B cell (primary cell): ENCODE results near the gene PAX3. TPM values are rescaled to one million over a fixed set of nuclear protein-coding genes. Genes with fewer than 3 reads are reported as not detected.

ENCODE experiments used
- ATAC-seq: fragments of 200-7000 bp; cut with Tn5 transposase; one replicate; pipeline ENCODE4 v1.10.0; 2021; ENCODE audit warnings: low read depth, mild to moderate bottlenecking, moderate number of reproducible peaks, moderate library complexity
- CTCF ChIA-PET: fragments of 350-600 bp; sonication (Branson Sonifier 250); formaldehyde crosslinking; loops from one replicate; lab custom pipeline; 2021; ENCODE audit warnings: antibody characterized with exemption, inconsistent platforms; lab: Charles Lee
- POLR2A ChIA-PET: fragments of 350-600 bp; sonication (Branson Sonifier 250); formaldehyde crosslinking; loops from one replicate; lab custom pipeline; 2021; ENCODE audit warnings: antibody characterized with exemption; lab: Charles Lee
- DNase-seq: peaks from one replicate; pipeline ENCODE4 v3.0.0; 2013
- H2AFZ ChIP-seq: 2 replicates; pipeline ENCODE4 v1.6.1; 2012; ENCODE audit warnings: mild to moderate bottlenecking, low read depth, low read length; ENCODE audit not compliant: insufficient read depth, poor library complexity, severe bottlenecking
- H3K27ac ChIP-seq, 2 donors: 1 replicate in 1 of 2; 2 replicates in 1 of 2; pipeline ENCODE4 v1.5.1; 2012 to 2013; ENCODE audit warnings: low read length in 2 of 2, mild to moderate bottlenecking in 2 of 2, moderate library complexity in 1 of 2
- H3K27me3 ChIP-seq, 4 experiments: fragments of 200-600 bp in 1 of 4; sonication (generic) in 1 of 4; replicated peaks in 1 of 4; 1 replicate in 2 of 4; 2 replicates in 2 of 4; pipeline versions ENCODE4 v1.6.1 to v1.7.0; 2013 to 2016; ENCODE audit warnings: low read length in 3 of 4, mild to moderate bottlenecking in 2 of 4, mixed read lengths in 1 of 4, moderate library complexity in 1 of 4; ENCODE audit not compliant: insufficient read depth in 4 of 4, control insufficient read depth in 3 of 4; ENCODE audit errors: control extremely low read depth in 1 of 4
- H3K36me3 ChIP-seq, 2 experiments: replicated peaks in 1 of 2; 1 replicate in 1 of 2; 2 replicates in 1 of 2; pipeline versions ENCODE4 v1.6.1 to v1.7.1; 2013; ENCODE audit warnings: low read length in 1 of 2; ENCODE audit not compliant: insufficient read depth in 2 of 2, control insufficient read depth in 1 of 2; ENCODE audit errors: control extremely low read depth in 1 of 2, extremely low read depth in 1 of 2
- H3K4me1 ChIP-seq, 2 donors: fragments of 200-600 bp in 1 of 2; sonication (generic) in 1 of 2; 1 replicate in 1 of 2; 2 replicates in 1 of 2; pipeline versions ENCODE4 v1.5.1 to v1.6.1; 2013 to 2017; ENCODE audit warnings: low read length in 2 of 2; ENCODE audit not compliant: control insufficient read depth in 2 of 2, insufficient read depth in 2 of 2
- H3K4me2 ChIP-seq: replicated peaks from 2 replicates; pipeline ENCODE3; 2012; ENCODE audit warnings: mild to moderate bottlenecking, low read depth, low read length; ENCODE audit not compliant: poor library complexity, severe bottlenecking
- H3K4me3 ChIP-seq, 5 experiments: fragments of 200-600 bp in 1 of 5; sonication (generic) in 1 of 5; 1 replicate in 3 of 5; 2 replicates in 2 of 5; pipeline versions ENCODE4 v1.5.1 to v1.7.0; 2011 to 2016; ENCODE audit warnings: low read length in 4 of 5, mild to moderate bottlenecking in 4 of 5, low read depth in 2 of 5, control low read depth in 1 of 5, moderate library complexity in 1 of 5; ENCODE audit not compliant: insufficient read depth in 1 of 5; ENCODE audit errors: control extremely low read depth in 1 of 5, extremely low read depth in 1 of 5
- H3K79me2 ChIP-seq: fragments of 200-600 bp; sonication (generic); one replicate; pipeline ENCODE4 v1.6.0; 2016; ENCODE audit warnings: low read length; ENCODE audit not compliant: control insufficient read depth, insufficient read depth
- H3K9ac ChIP-seq: fragments of 200-600 bp; sonication (generic); 2 replicates; pipeline ENCODE4 v1.6.1; 2017; ENCODE audit warnings: mild to moderate bottlenecking, low read length, moderate library complexity
- H3K9me3 ChIP-seq, 3 donors: one replicate each; pipeline versions ENCODE4 v1.6.1 to v1.7.1; 2013; ENCODE audit warnings: low read length in 2 of 3; ENCODE audit not compliant: control insufficient read depth in 2 of 3, insufficient read depth in 1 of 3; ENCODE audit errors: control extremely low read depth in 1 of 3
- H4K20me1 ChIP-seq: 2 replicates; pipeline ENCODE4 v1.6.0; 2012; ENCODE audit warnings: mild to moderate bottlenecking, low read length; ENCODE audit not compliant: insufficient read depth, control insufficient read depth, poor library complexity, severe bottlenecking
- H3K27ac Mint-ChIP-seq: one replicate; pipeline ENCODE4 v1.8.0; 2021; ENCODE audit warnings: mixed read lengths
- H3K27me3 Mint-ChIP-seq: one replicate; pipeline ENCODE4 v1.8.0; 2021; ENCODE audit warnings: mixed read lengths
- H3K4me1 Mint-ChIP-seq: one replicate; pipeline ENCODE4 v1.8.0; 2021; ENCODE audit warnings: mixed read lengths
- H3K4me3 Mint-ChIP-seq: one replicate; pipeline ENCODE4 v1.8.0; 2021; ENCODE audit warnings: mixed read lengths
- H3K9me3 Mint-ChIP-seq: one replicate; pipeline ENCODE4 v1.8.0; 2022; ENCODE audit warnings: mixed read lengths; ENCODE audit not compliant: insufficient read depth
- EZH2 ChIP-seq: IDR thresholded peaks from 2 replicates; pipeline ENCODE4 v1.6.1; 2012; ENCODE audit warnings: borderline replicate concordance, low read depth, mild to moderate bottlenecking, moderate library complexity, low read length; ENCODE audit not compliant: insufficient read depth, poor library complexity, severe bottlenecking
- WGBS: methylation state at CpG from one replicate; pipeline ENCODE4 v1.1.5; 2013; ENCODE audit warnings: missing lambda C conversion rate; ENCODE audit not compliant: insufficient coverage; 5-methylcytosine and 5-hydroxymethylcytosine counted together
- intact Hi-C: fragments of 100-400 bp; cut with micrococcal nuclease; formaldehyde crosslinking; loops from one replicate; pipeline ENCODE4 v1.10.0; 2022
- polyA plus RNA-seq: library from polyadenylated mRNA; depleted of rRNA; stranded (reverse); fragments of >200 nt; gene quantifications from 2 replicates; pipeline ENCODE4 v1.2.3, GENCODE V29; 2012
- total RNA-seq, 2 donors: library from RNA; stranded (reverse); fragments of 120-200 nt in 1 of 2; gene quantifications; 1 replicate in 1 of 2; 2 replicates in 1 of 2; pipeline versions ENCODE4 v1.2.3 to v1.2.4, GENCODE V29; 2013 to 2022
- TF ChIP-seq, protein P1 (sequence below): fragments of 200-600 bp; IDR thresholded peaks from one replicate; pipeline ENCODE4 v1.8.0; 2022; ENCODE audit warnings: antibody characterized with exemption, mild to moderate bottlenecking

The PAX3 gene
- total and polyA plus RNA-seq, 2 donors (not counting 1 experiment from before 2014, with no cell fraction given): not detected

DNA sequence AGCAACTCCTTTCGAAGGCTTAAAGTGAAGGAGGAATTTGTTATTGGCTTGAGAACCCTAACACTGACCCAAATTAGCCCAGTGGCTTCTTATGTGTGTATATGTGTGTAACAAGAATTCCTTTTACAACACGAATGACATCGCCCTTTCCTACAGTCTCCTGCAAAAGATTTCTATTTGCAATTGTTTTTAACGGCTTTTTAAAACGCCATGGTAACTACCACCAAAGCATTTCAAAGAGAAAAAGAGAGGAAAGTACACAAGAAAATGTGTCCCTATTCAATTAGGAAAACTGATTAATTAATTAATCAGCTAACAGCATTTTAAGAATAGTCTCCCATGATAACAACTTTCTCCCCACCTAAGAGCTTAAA, 58.1 kb downstream of the PAX3 start:
- ChIA-PET POLR2A (no interaction called here), CTCF (no interaction called here)
- intact Hi-C loops: no loop called here

DNA sequence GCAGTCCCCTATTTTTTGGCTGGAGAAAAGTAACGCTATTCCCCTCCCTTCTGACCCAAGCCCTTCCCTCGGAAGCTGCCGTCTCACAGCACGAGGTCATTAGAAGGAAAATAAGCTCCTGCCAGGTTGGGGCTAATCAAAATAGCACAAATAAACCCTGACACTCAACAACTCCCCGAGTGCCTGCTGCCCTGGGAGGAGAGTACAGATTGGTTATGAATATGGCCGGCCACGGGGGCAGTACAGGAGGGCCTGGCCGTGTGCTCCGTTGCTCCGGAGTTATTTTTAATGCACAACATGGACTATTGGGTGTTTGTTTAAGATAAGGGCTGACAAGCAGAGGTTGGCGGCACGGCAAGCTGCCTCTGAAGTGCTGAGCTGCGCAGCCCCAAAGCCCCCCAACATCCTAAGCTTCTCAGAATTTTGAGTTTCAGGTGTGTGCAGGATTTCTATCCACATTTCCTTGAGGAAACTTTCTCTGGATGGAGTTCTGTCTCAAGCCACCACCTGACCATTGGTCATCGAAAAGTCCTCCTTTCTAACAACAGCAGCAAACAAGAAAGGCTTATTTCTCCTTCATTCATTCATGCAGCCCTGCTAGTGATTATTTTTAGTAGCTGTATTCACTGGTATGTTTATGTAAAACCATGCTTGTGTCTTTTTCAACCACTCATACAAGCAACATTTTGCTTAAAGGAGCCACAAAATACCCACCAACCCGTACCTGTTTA, 58.7 kb downstream of the PAX3 start:
- H3K27me3 ChIP-seq: peaks cover 0 to 22% (median 5%) of the 10 kb centered on the region in 4 experiments
- H3K9ac ChIP-seq: no peak overlapping the region
- H3K4me2 ChIP-seq: no peak overlapping the region
- H3K4me1 ChIP-seq: no peaks in the 10 kb centered on the region
- POLR2A ChIA-PET: no interaction called here
- H3K27ac ChIP-seq: no peak overlapping the region
- Mint-ChIP-seq H3K27ac (no peak overlapping the region), H3K9me3 (no peaks in the 10 kb centered on the region), H3K4me3 (no peak overlapping the region), H3K4me1 (no peaks in the 10 kb centered on the region), H3K27me3 (peaks cover 39% of the 10 kb centered on the region)
- CTCF ChIA-PET: no interaction called here
- no peaks in the 10 kb centered on the region for H4K20me1 ChIP-seq
- no peak for DNase-seq
- H3K4me3 ChIP-seq: no peak overlapping the region
- 11% methylated on average over 8 of the region's 15 CpGs for WGBS
- intact Hi-C loops: no loop called here
- no peaks in the 10 kb centered on the region for H3K36me3 ChIP-seq
- H3K9me3 ChIP-seq: peaks cover 0 to 3% (median 0%) of the 10 kb centered on the region in 3 donors
- no peak for ATAC-seq
- H3K79me2 ChIP-seq: no peaks in the 10 kb centered on the region
- no peak overlapping the region for H2AFZ ChIP-seq
- no peak for TF ChIP-seq EZH2
- TF ChIP-seq, protein P1, sequence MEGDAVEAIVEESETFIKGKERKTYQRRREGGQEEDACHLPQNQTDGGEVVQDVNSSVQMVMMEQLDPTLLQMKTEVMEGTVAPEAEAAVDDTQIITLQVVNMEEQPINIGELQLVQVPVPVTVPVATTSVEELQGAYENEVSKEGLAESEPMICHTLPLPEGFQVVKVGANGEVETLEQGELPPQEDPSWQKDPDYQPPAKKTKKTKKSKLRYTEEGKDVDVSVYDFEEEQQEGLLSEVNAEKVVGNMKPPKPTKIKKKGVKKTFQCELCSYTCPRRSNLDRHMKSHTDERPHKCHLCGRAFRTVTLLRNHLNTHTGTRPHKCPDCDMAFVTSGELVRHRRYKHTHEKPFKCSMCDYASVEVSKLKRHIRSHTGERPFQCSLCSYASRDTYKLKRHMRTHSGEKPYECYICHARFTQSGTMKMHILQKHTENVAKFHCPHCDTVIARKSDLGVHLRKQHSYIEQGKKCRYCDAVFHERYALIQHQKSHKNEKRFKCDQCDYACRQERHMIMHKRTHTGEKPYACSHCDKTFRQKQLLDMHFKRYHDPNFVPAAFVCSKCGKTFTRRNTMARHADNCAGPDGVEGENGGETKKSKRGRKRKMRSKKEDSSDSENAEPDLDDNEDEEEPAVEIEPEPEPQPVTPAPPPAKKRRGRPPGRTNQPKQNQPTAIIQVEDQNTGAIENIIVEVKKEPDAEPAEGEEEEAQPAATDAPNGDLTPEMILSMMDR: no peak

More for the DNA sequence above, 58.1 kb downstream of the PAX3 start:
- Histone ChIP-seq H3K79me2 (no peaks in the 10 kb centered on the region), H4K20me1 (no peaks in the 10 kb centered on the region), H3K4me3 (no peak overlapping the region), H3K27ac (no peak overlapping the region), H2AFZ (no peak overlapping the region), H3K27me3 (peaks cover 0 to 22% (median 5%) of the 10 kb centered on the region in 4 experiments), H3K9me3 (peaks cover 0 to 3% (median 0%) of the 10 kb centered on the region in 3 donors), H3K36me3 (no peaks in the 10 kb centered on the region), H3K9ac (no peak overlapping the region), H3K4me1 (no peaks in the 10 kb centered on the region), H3K4me2 (no peak overlapping the region)
- Mint-ChIP-seq H3K4me1 (no peaks in the 10 kb centered on the region), H3K4me3 (no peak overlapping the region), H3K27ac (no peak overlapping the region), H3K27me3 (peaks cover 39% of the 10 kb centered on the region), H3K9me3 (no peaks in the 10 kb centered on the region)
- ATAC-seq: no peak
- TF ChIP-seq EZH2: no peak
- TF ChIP-seq, protein P1: no peak
- no peak for DNase-seq
- WGBS: no CpG with 5 or more reads among the region's 5 CpGs
